SK-N-SH (cell line): ENCODE results near the gene PROSER3.

Source experiments
- CTCF ChIP-seq: fragments of 200-600 bp; sonication (generic); IDR thresholded peaks from 2 replicates; pipeline ENCODE4 v1.6.1; 2017; ENCODE audit warnings: antibody characterized with exemption, mild to moderate bottlenecking, moderate library complexity
- ELF1 ChIP-seq: IDR thresholded peaks from 2 replicates; pipeline ENCODE4 v1.4.0; 2012
- FOXM1 ChIP-seq: IDR thresholded peaks from 2 replicates; pipeline ENCODE4 v1.4.0; 2012; ENCODE audit warnings: low read depth, mild to moderate bottlenecking
- POLR2AphosphoS5 ChIP-seq: IDR thresholded peaks from 2 replicates; pipeline ENCODE4 v1.6.1; 2012; ENCODE audit warnings: low read depth, low read length
- RAD21 ChIP-seq: IDR thresholded peaks from 2 replicates; pipeline ENCODE4 v1.6.1; 2012; ENCODE audit warnings: mild to moderate bottlenecking, low read length
- USF1 ChIP-seq: IDR thresholded peaks from 2 replicates; pipeline ENCODE4 v1.4.0; 2012; ENCODE audit warnings: low read depth, borderline replicate concordance

- TF ChIP-seq FOXM1 (no peak), POLR2AphosphoS5 (no peak), CTCF (no peak), USF1 (no peak), ELF1 (no peak), RAD21 (no peak)
Observed at GRCh38 chr19:35818445-35818844, 60.5 kb downstream of the PROSER3 start.
